Fibroblast of skin of right quadriceps (primary cell): Measurements from ENCODE around the gene PCARE.
"Not testable (repeated sequence)": the region's sequence is repeated elsewhere in the genome, so short reads cannot be mapped to it uniquely, and the experiment has no call there.

ENCODE experiments used
- DNase-seq: peaks from one replicate; pipeline ENCODE4 v3.0.0-alpha.2; 2013

The PCARE gene

GRCh38 chr2:29090311-29090710 is 16.0 kb upstream of the PCARE start:
- not testable (repeated sequence) for DNase-seq

GRCh38 chr2:29084554-29084953 is 10.2 kb upstream of the PCARE start:
- DNase-seq = no peak

GRCh38 chr2:29082804-29083495 is 8.6 kb upstream of the PCARE start:
- no peak for DNase-seq

- no peak for DNase-seq
These were observed 6.8 kb upstream of the PCARE start for GRCh38 chr2:29080886-29081743.

GRCh38 chr2:29079887-29080286 is 5.6 kb upstream of the PCARE start:
- no peak for DNase-seq

GRCh38 chr2:29075894-29076705 is 1.8 kb upstream of the PCARE start:
- no peak for DNase-seq

- DNase-seq = no peak
These were observed 390 bp downstream of the PCARE start for GRCh38 chr2:29073933-29074332.

GRCh38 chr2:29072971-29073725 is 1.2 kb downstream of the PCARE start:
- DNase-seq = no peak

- DNase-seq = no peak
These were observed 2.1 kb downstream of the PCARE start for GRCh38 chr2:29072251-29072650.

GRCh38 chr2:29071032-29071975 is 3.0 kb downstream of the PCARE start:
- no peak for DNase-seq

- no peak for DNase-seq
These were observed 3.8 kb downstream of the PCARE start for GRCh38 chr2:29070526-29070925.

- no peak for DNase-seq
These were observed 5.8 kb downstream of the PCARE start for GRCh38 chr2:29068513-29068912.

GRCh38 chr2:29066997-29067605 is 7.2 kb downstream of the PCARE start:
- no peak for DNase-seq

- no peak for DNase-seq
These were observed 8.0 kb downstream of the PCARE start for GRCh38 chr2:29066271-29066860.

GRCh38 chr2:29065068-29065811 is 9.1 kb downstream of the PCARE start:
- DNase-seq = no peak

- no peak for DNase-seq
These were observed 9.6 kb downstream of the PCARE start for GRCh38 chr2:29064746-29065067.

GRCh38 chr2:29064346-29064715 is 10.0 kb downstream of the PCARE start:
- no peak for DNase-seq

- DNase-seq = peak; percentile 68
These were observed 10.5 kb downstream of the PCARE start for GRCh38 chr2:29063646-29064345.

GRCh38 chr2:29063056-29063455 is 11.3 kb downstream of the PCARE start:
- DNase-seq = no peak
